Lower lobe of right lung (tissue), 2 donors: ENCODE results near the gene SMIM13. TPM values are rescaled to one million over a fixed set of nuclear protein-coding genes. Genes with fewer than 3 reads are reported as not detected.
A peak's percentile ranks its signal among the peaks of the same experiment; 100 is the strongest.
"Not testable (repeated sequence)": the region's sequence is repeated elsewhere in the genome, so short reads cannot be mapped to it uniquely, and the experiment has no call there.

Source experiments
- ATAC-seq, 2 donors: fragments of 200-7000 bp; cut with Tn5 transposase; one replicate each; pipeline ENCODE4 v1.9.1; 2020 to 2022; ENCODE audit warnings: mild to moderate bottlenecking in 2 of 2, moderate library complexity in 2 of 2
- DNase-seq: peaks from one replicate; pipeline ENCODE4 v3.0.0-alpha.2; 2020
- H3K27ac ChIP-seq: fragments of 200-600 bp; one replicate; pipeline ENCODE4 v1.8.0; 2022
- H3K27me3 ChIP-seq: fragments of 200-600 bp; one replicate; pipeline ENCODE4 v1.8.0; 2022; ENCODE audit warnings: low read depth
- H3K36me3 ChIP-seq: fragments of 200-600 bp; one replicate; pipeline ENCODE4 v1.8.0; 2022; ENCODE audit warnings: mild to moderate bottlenecking
- H3K4me1 ChIP-seq: fragments of 200-600 bp; one replicate; pipeline ENCODE4 v1.8.0; 2022
- H3K4me3 ChIP-seq: fragments of 200-600 bp; one replicate; pipeline ENCODE4 v1.8.0; 2022; ENCODE audit warnings: mild to moderate bottlenecking
- H3K9me3 ChIP-seq: fragments of 200-600 bp; one replicate; pipeline ENCODE4 v1.8.0; 2022
- intact Hi-C: fragments of 100-400 bp; cut with DNase I; formaldehyde crosslinking; loops from one replicate; pipeline ENCODE4 v1.11.0; 2022
- total RNA-seq: library from RNA; stranded (reverse); fragmentation: NEBNext Ultra II Directional; extraction: Animal tissue kit (Norgen Biotek cat#: 25700); gene quantifications from one replicate; pipeline ENCODE4 v1.2.1, GENCODE V29; 2021
- TF ChIP-seq, protein P1 (sequence below): fragments of 200-600 bp; IDR thresholded peaks from one replicate; pipeline ENCODE4 v1.8.0; 2022; ENCODE audit warnings: antibody characterized with exemption, mild to moderate bottlenecking
- donor health status: DM: no; HTN: yes; CAD: no; lungs with severe emphysema.

SMIM13 gene
- total RNA-seq, 1 donor from 2014 or later: 7.9 TPM

DNA sequence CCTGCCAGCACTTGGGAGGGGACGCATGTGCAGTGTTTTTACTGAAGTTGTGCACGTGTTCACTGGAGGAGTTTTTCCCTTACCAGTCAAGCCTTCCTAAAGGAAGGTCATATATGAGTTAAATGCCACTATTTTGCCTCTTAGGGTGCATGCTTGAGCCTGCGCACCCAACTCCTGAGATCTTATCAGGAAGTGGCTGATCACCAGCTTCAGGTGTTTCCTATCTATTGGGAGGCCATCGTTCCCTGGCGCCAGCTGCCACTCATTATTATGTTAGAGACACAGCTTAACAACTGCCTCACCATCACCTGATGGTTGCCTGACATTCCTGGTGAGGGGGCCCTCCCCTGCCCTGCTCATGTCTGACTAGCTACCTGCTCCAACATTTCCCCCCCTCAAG lies 9.4 kb downstream of the SMIM13 start:
- no peak overlapping the region for H3K27ac ChIP-seq
- ATAC-seq: no peak
- no peaks in the 10 kb centered on the region for H3K36me3 ChIP-seq
- no peak overlapping the region for H3K4me3 ChIP-seq
- no peaks in the 10 kb centered on the region for H3K4me1 ChIP-seq
- H3K27me3 ChIP-seq: no peaks in the 10 kb centered on the region
- intact Hi-C loops: no loop called here
- DNase-seq: no peak
- H3K9me3 ChIP-seq: no peaks in the 10 kb centered on the region
- TF ChIP-seq, protein P1, sequence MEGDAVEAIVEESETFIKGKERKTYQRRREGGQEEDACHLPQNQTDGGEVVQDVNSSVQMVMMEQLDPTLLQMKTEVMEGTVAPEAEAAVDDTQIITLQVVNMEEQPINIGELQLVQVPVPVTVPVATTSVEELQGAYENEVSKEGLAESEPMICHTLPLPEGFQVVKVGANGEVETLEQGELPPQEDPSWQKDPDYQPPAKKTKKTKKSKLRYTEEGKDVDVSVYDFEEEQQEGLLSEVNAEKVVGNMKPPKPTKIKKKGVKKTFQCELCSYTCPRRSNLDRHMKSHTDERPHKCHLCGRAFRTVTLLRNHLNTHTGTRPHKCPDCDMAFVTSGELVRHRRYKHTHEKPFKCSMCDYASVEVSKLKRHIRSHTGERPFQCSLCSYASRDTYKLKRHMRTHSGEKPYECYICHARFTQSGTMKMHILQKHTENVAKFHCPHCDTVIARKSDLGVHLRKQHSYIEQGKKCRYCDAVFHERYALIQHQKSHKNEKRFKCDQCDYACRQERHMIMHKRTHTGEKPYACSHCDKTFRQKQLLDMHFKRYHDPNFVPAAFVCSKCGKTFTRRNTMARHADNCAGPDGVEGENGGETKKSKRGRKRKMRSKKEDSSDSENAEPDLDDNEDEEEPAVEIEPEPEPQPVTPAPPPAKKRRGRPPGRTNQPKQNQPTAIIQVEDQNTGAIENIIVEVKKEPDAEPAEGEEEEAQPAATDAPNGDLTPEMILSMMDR: no peak

DNA sequence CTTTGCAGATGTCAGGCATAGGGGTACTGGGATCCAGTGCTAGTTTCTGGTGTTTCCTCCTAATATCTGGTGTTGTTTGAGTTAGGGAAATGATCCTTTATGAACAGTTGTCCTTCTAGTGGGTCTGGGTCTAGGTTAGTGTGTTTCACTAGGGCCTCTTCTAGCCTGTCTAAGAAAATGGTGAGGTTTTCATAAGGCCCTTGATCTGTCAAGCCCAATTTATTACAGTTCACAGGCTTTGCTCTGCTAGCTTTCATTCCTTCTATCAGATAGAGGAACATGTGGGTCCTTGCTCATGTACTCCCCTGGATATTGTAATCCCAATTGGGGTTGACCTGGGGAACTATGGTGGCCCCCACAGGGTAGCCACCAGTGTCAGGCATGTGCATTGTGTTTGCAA lies 15.1 kb downstream of the SMIM13 start:
- Histone ChIP-seq H3K9me3 (no peaks in the 10 kb centered on the region), H3K4me3 (no peak overlapping the region), H3K36me3 (no peaks in the 10 kb centered on the region), H3K27me3 (no peaks in the 10 kb centered on the region), H3K27ac (no peak overlapping the region), H3K4me1 (peaks cover 10% of the 10 kb centered on the region)
- TF ChIP-seq, protein P1: no peak
- no peak for ATAC-seq
- no peak for DNase-seq
- intact Hi-C loops: no loop called here

- peak within 1 kb of the TSS; percentile 27 for H3K4me3 ChIP-seq
- no peaks in the 10 kb centered on the region for H3K36me3 ChIP-seq
- TF ChIP-seq, protein P1: no peak
- H3K4me1 ChIP-seq: peaks cover 10% of the 10 kb centered on the region
- no peaks in the 10 kb centered on the region for H3K9me3 ChIP-seq
- DNase-seq (no peak), ATAC-seq (no peak)
- intact Hi-C loops: no loop called here
- peak within 1 kb of the TSS; percentile 38 for H3K27ac ChIP-seq
- H3K27me3 ChIP-seq: no peaks in the 10 kb centered on the region
These were observed 17.5 kb downstream of the SMIM13 start, which contains the start of gene ERVFRD-1 for GRCh38 chr6:11110921-11111768. TSS of gene ERVFRD-1 (minus strand) at chr6:11111725. CDS start at chr6:11105310, 6,415 bp downstream.

- H3K4me3 ChIP-seq: peak overlapping the region; percentile 27
- no peak for DNase-seq
These were observed 18.3 kb downstream of the SMIM13 start for GRCh38 chr6:11111769-11112437.

GRCh38 chr6:11113038-11113437 lies 19.4 kb downstream of the SMIM13 start:
- DNase-seq (no peak), ATAC-seq (no peak)
- Histone ChIP-seq H3K27ac (no peak overlapping the region), H3K9me3 (no peaks in the 10 kb centered on the region), H3K4me1 (peaks cover 10% of the 10 kb centered on the region), H3K36me3 (no peaks in the 10 kb centered on the region), H3K4me3 (no peak overlapping the region), H3K27me3 (no peaks in the 10 kb centered on the region)
- intact Hi-C loops: no loop called here
- TF ChIP-seq, protein P1: no peak

More at GRCh38 chr6:11111769-11112437, 18.3 kb downstream of the SMIM13 start:
- TF ChIP-seq, protein P1: no peak
- H3K4me1 ChIP-seq: peaks cover 10% of the 10 kb centered on the region
- H3K27ac ChIP-seq: peak overlapping the region; percentile 38
- ATAC-seq: no peak
- H3K9me3 ChIP-seq: no peaks in the 10 kb centered on the region
- intact Hi-C loops: no loop called here
- H3K36me3 ChIP-seq: no peaks in the 10 kb centered on the region
- H3K27me3 ChIP-seq: no peaks in the 10 kb centered on the region

DNA sequence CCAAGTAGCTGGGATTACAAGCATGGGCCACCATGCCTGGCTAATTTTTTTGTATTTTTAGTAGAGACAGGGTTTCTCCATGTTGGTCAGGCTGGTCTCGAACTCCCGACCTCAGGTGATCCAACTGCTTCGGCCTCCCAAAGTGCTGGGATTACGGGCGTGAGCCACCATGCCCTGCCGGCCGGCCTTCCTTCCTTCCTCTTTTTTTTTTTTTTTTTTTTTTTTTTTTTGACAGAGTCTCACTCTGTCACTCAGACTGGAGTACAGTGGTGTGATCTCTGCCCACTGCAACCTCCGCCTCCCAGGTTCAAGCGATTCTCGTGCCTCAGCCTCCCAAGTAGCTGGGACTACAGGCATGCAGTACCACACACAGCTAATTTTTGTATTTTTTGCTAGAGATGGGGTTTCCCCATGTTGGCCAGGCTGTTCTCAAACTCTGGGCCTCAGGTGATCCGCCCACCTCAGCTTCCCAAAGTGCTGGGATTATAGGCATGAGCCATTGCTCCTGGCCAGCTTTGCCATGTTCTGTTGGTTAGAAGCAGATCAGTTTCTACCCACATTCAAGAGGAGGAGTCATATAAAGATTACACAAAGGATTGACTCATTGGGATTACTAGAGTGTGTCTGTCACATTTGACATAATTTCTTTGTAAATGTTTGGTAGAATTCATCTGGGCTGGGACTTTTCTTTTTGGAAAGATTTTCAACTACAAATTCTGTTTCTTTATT lies 22.3 kb downstream of the SMIM13 start:
- H3K27me3 ChIP-seq, intact Hi-C loops, H3K9me3 ChIP-seq, H3K4me3 ChIP-seq, H3K27ac ChIP-seq, H3K36me3 ChIP-seq, DNase-seq: not testable (repeated sequence)
- ATAC-seq: peak; percentile 62 to 74
- peaks cover 10% of the 10 kb centered on the region for H3K4me1 ChIP-seq
